Stimulated activated CD8-positive, alpha-beta memory T cell treated with anti-CD3 and anti-CD28 coated beads, Interleukin-4, amount 100 ng/mL, for 48 hours (primary cell): ENCODE results near the gene FAM117A.
"Not testable (repeated sequence)": the region's sequence is repeated elsewhere in the genome, so short reads cannot be mapped to it uniquely, and the experiment has no call there.

Source experiments
- DNase-seq: peaks from one replicate; pipeline ENCODE4 v3.0.0-alpha.2; 2020

Gene FAM117A

GRCh38 chr17:49676276-49676868 lies 87.6 kb downstream of the FAM117A start:
- no peak for DNase-seq

GRCh38 chr17:49674507-49674906 lies 89.4 kb downstream of the FAM117A start:
- no peak for DNase-seq

GRCh38 chr17:49673679-49674078 lies 90.3 kb downstream of the FAM117A start:
- not testable (repeated sequence) for DNase-seq

GRCh38 chr17:49670641-49671040 lies 93.3 kb downstream of the FAM117A start:
- DNase-seq, result no peak

- DNase-seq, result no peak
Measured at GRCh38 chr17:49670002-49670401, 93.9 kb downstream of the FAM117A start.

GRCh38 chr17:49667854-49668253 lies 96.1 kb downstream of the FAM117A start:
- no peak for DNase-seq

GRCh38 chr17:49664706-49665211 lies 99.2 kb downstream of the FAM117A start:
- no peak for DNase-seq
